Endodermal cell (in vitro differentiated cells): ENCODE results near the gene GNG10. TPM values are rescaled to one million over a fixed set of nuclear protein-coding genes. Genes with fewer than 3 reads are reported as not detected.

Source experiments
- DNase-seq: peaks from one replicate; pipeline ENCODE4 v3.0.0-alpha.2; 2017
- H3K27ac ChIP-seq: 2 replicates; pipeline ENCODE4 v1.5.1; 2013; ENCODE audit warnings: mild to moderate bottlenecking, low read depth, low read length, moderate library complexity
- H3K27me3 ChIP-seq: 2 replicates; pipeline ENCODE4 v1.6.1; 2013; ENCODE audit warnings: mild to moderate bottlenecking, low read length, moderate library complexity; ENCODE audit not compliant: insufficient read depth, control insufficient read depth, poor library complexity, severe bottlenecking
- H3K36me3 ChIP-seq: 2 replicates; pipeline ENCODE4 v1.7.0; 2013; ENCODE audit warnings: mild to moderate bottlenecking, low read length, moderate library complexity; ENCODE audit not compliant: control insufficient read depth, insufficient read depth
- H3K4me1 ChIP-seq: one replicate; pipeline ENCODE4 v1.7.0; 2013; ENCODE audit warnings: low read length; ENCODE audit not compliant: control insufficient read depth, insufficient read depth
- H3K4me3 ChIP-seq: 2 replicates; pipeline ENCODE4 v1.5.1; 2013; ENCODE audit warnings: mild to moderate bottlenecking, low read length, moderate library complexity
- H3K9ac ChIP-seq: 2 replicates; pipeline ENCODE4 v1.6.1; 2013; ENCODE audit warnings: mild to moderate bottlenecking, low read length, moderate library complexity; ENCODE audit not compliant: poor library complexity, severe bottlenecking; ENCODE audit errors: extremely low read depth
- H3K9me3 ChIP-seq: 2 replicates; pipeline ENCODE4 v1.6.1; 2013; ENCODE audit warnings: mild to moderate bottlenecking, low read length, moderate library complexity; ENCODE audit not compliant: control insufficient read depth
- H3K27ac Mint-ChIP-seq: 2 replicates; pipeline ENCODE4 v1.8.0; 2020; ENCODE audit warnings: mixed read lengths
- H3K27me3 Mint-ChIP-seq: 2 replicates; pipeline ENCODE4 v1.8.0; 2021; ENCODE audit warnings: mild to moderate bottlenecking, mixed read lengths; ENCODE audit not compliant: insufficient read depth
- H3K36me3 Mint-ChIP-seq: 2 replicates; pipeline ENCODE4 v1.8.0; 2020; ENCODE audit warnings: low read depth, mixed read lengths
- H3K4me1 Mint-ChIP-seq: 2 replicates; pipeline ENCODE4 v1.8.0; 2020; ENCODE audit warnings: mixed read lengths
- H3K4me3 Mint-ChIP-seq: 2 replicates; pipeline ENCODE4 v1.8.0; 2020; ENCODE audit warnings: mild to moderate bottlenecking, moderate library complexity, mixed read lengths
- H3K9me3 Mint-ChIP-seq: 2 replicates; pipeline ENCODE4 v1.8.0; 2020; ENCODE audit warnings: mild to moderate bottlenecking, mixed read lengths
- CTCF ChIP-seq: fragments of 200-600 bp; sonication (generic); conservative IDR thresholded peaks from 2 replicates; pipeline ENCODE4 v1.5.0; 2021; ENCODE audit warnings: antibody characterized with exemption, mild to moderate bottlenecking
- WGBS, 2 experiments: methylation state at CpG; one replicate each; pipeline versions ENCODE4 v1.1.5 to v1.1.7; 2013; ENCODE audit warnings: missing lambda C conversion rate in 2 of 2, mixed read lengths in 1 of 2; ENCODE audit not compliant: insufficient coverage in 1 of 2, insufficient read length in 1 of 2; 5-methylcytosine and 5-hydroxymethylcytosine counted together
- total RNA-seq, 2 donors: library from RNA; stranded (reverse); fragmentation: NEBNext Ultra II Directional in 1 of 2; extraction: Animal tissue kit (Norgen Biotek cat#: 25700) in 1 of 2; gene quantifications; 2 replicates in 1 of 2; 3 replicates in 1 of 2; pipeline ENCODE4 v1.2.1, GENCODE V29; 2021

The GNG10 gene
- total RNA-seq, 2 donors from 2014 or later: 27.7 to 39.7 TPM

GRCh38 chr9:111633389-111633736 is 28.0 kb upstream of the GNG10 start:
- no peak for TF ChIP-seq CTCF
- H3K27me3 Mint-ChIP-seq: peaks cover 8% of the 10 kb centered on the region
- H3K27me3 ChIP-seq: no peaks in the 10 kb centered on the region
- WGBS, 2 experiments: 79 to 100% methylated on average over 1 of the region's 1 CpG
- H3K4me1 Mint-ChIP-seq: peaks cover 26% of the 10 kb centered on the region
- no peak overlapping the region for H3K27ac Mint-ChIP-seq
- no peaks in the 10 kb centered on the region for H3K9me3 ChIP-seq
- H3K4me3 ChIP-seq: peak overlapping the region; percentile 97
- H3K9ac ChIP-seq: no peak overlapping the region
- DNase-seq: no peak
- H3K4me1 ChIP-seq: no peaks in the 10 kb centered on the region
- no peak overlapping the region for H3K27ac ChIP-seq
- H3K36me3 ChIP-seq: no peaks in the 10 kb centered on the region
- H3K4me3 Mint-ChIP-seq: peak overlapping the region; percentile 90
- no peaks in the 10 kb centered on the region for H3K9me3 Mint-ChIP-seq
- H3K36me3 Mint-ChIP-seq: no peaks in the 10 kb centered on the region

GRCh38 chr9:111634860-111635259 is 26.5 kb upstream of the GNG10 start:
- DNase-seq: no peak
- H3K4me3 Mint-ChIP-seq: no peak overlapping the region
- Histone ChIP-seq H3K4me1 (no peaks in the 10 kb centered on the region), H3K27me3 (no peaks in the 10 kb centered on the region), H3K27ac (no peak overlapping the region), H3K36me3 (no peaks in the 10 kb centered on the region), H3K4me3 (no peak overlapping the region), H3K9me3 (peaks cover 8% of the 10 kb centered on the region), H3K9ac (no peak overlapping the region)
- no peak for TF ChIP-seq CTCF
- no peaks in the 10 kb centered on the region for H3K36me3 Mint-ChIP-seq
- 100% methylated on average over 1 of the region's 1 CpG for WGBS, 2 experiments
- peaks cover 6% of the 10 kb centered on the region for H3K27me3 Mint-ChIP-seq
- peaks cover 26% of the 10 kb centered on the region for H3K4me1 Mint-ChIP-seq
- H3K9me3 Mint-ChIP-seq: no peaks in the 10 kb centered on the region
- H3K27ac Mint-ChIP-seq: no peak overlapping the region

- H3K9me3 Mint-ChIP-seq: no peaks in the 10 kb centered on the region
- no peak for DNase-seq
- H3K36me3 ChIP-seq: no peaks in the 10 kb centered on the region
- H3K27ac ChIP-seq: no peak overlapping the region
- peaks cover 6% of the 10 kb centered on the region for H3K27me3 Mint-ChIP-seq
- H3K4me1 Mint-ChIP-seq: peaks cover 18% of the 10 kb centered on the region
- H3K9me3 ChIP-seq: peaks cover 8% of the 10 kb centered on the region
- TF ChIP-seq CTCF: no peak
- H3K27me3 ChIP-seq: no peaks in the 10 kb centered on the region
- no peak overlapping the region for H3K9ac ChIP-seq
- no peak overlapping the region for H3K4me3 Mint-ChIP-seq
- H3K4me3 ChIP-seq: no peak overlapping the region
- WGBS, 2 experiments: 92 to 98% methylated on average over 6 of the region's 6 CpGs
- no peak overlapping the region for H3K27ac Mint-ChIP-seq
- H3K36me3 Mint-ChIP-seq: peaks cover under 1% of the 10 kb centered on the region
- no peaks in the 10 kb centered on the region for H3K4me1 ChIP-seq
These were observed 23.9 kb upstream of the GNG10 start for GRCh38 chr9:111637421-111637950.
